Measurements from ENCODE around the gene CRISPLD2.

CRISPLD2 gene

DNA sequence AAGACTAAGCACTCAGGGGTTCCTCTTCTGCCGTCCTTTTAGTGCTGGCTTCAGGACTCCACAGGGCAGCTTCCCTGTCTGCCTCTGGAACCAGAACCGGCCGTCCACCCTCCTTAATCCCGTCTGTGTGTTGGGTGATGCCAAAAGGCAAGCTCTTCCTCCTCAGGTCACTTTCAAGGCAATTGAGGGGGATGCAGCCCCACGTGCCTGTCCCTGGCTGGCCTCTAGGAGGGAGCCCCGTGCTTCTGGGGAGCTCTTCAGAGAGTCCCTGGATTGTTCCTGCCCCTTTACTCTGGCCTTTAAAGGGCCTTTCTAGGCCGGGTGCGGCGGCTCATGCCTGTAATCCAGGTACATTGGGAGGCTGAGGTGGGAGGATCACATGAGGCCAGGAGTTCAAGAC, 77.1 kb downstream of the CRISPLD2 start:
- no peak for DNase-seq

DNA sequence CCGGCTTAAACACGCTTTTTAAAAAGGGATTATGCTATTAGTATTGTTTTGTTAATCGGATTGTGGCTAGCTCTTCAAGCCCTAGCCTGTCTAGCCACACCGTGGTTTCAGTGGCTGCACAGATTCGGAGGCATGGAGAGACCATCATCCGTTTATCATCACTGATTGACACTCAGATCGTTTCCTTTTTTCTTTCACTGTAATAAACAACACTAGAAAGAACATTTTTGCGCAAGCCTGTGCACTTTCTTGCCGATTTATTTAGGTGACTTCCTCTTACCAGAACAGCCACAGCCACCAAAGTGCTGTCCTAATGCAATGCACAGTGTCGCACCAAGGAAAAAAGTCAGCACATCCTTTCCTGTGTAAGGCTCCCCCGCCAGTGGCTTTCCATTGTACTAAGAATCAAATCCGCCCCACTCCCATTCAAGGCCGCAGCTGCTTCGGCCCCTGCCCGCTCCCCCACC, 78.2 kb downstream of the CRISPLD2 start:
- Mint-ChIP-seq H3K4me1 (no peaks in the 10 kb centered on the region), H3K36me3 (ENCODE audit: low read depth) (no peaks in the 10 kb centered on the region), H3K27me3 (peaks cover 1% of the 10 kb centered on the region), H3K4me3 (no peak overlapping the region), H3K9me3 (no peaks in the 10 kb centered on the region), H3K27ac (no peak overlapping the region)
- no peak for ATAC-seq
- no peak for DNase-seq

More for the DNA sequence above, 77.1 kb downstream of the CRISPLD2 start:
- no peak for ATAC-seq
- H3K27me3 Mint-ChIP-seq, result peaks cover 1% of the 10 kb centered on the region
- no peaks in the 10 kb centered on the region for H3K9me3 Mint-ChIP-seq
- no peaks in the 10 kb centered on the region for H3K36me3 Mint-ChIP-seq (ENCODE audit: low read depth)
- no peaks in the 10 kb centered on the region for H3K4me1 Mint-ChIP-seq
- H3K4me3 Mint-ChIP-seq, result no peak overlapping the region
- no peak overlapping the region for H3K27ac Mint-ChIP-seq

DNA sequence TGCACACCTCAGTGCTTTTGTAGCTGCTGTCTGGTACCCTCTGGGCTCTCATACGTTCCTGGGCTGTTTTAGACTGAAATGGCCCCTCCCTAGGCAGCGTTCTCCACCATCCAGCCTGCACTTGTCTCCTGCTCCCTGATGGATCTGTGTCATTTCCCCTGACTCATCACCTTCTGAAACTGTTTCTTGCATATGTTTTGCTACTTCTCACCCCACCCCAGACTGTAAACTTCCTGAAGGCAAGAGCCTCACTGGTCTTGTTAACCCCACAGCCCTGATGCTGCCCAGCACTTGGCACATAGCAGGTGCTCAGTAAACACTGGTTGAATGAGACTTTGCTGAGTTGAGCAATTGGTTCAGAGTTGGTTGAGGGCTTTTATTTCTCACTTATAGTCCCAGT, 78.7 kb downstream of the CRISPLD2 start:
- Mint-ChIP-seq H3K4me3 (no peak overlapping the region), H3K9me3 (no peaks in the 10 kb centered on the region), H3K4me1 (no peaks in the 10 kb centered on the region), H3K36me3 (ENCODE audit: low read depth) (no peaks in the 10 kb centered on the region), H3K27ac (no peak overlapping the region), H3K27me3 (peaks cover 1% of the 10 kb centered on the region)
- DNase-seq (no peak), ATAC-seq (peak; percentile 24)

DNA sequence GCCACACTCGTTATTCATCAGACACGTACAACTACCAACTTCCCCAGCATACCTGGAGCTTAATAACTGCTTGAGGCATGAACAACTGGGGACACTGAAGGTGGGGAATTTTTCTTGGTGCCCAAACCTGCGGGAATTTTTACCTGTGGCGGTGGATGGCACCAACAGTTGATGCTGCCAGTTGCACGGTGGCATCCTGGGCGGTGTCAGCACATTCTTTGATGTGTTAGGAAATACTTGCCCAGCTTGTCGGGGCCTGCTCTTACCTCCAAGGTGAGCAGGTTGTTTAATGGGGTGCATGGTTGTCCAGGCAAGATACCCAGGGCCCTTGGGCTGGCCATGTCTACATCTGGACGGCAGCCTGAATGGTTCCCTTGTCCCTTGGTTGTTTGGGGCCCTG, 79.6 kb downstream of the CRISPLD2 start:
- ATAC-seq (no peak), DNase-seq (no peak)
- H3K36me3 Mint-ChIP-seq (ENCODE audit: low read depth), result no peaks in the 10 kb centered on the region
- no peak overlapping the region for H3K4me3 Mint-ChIP-seq
- no peaks in the 10 kb centered on the region for H3K4me1 Mint-ChIP-seq
- H3K9me3 Mint-ChIP-seq, result no peaks in the 10 kb centered on the region
- H3K27me3 Mint-ChIP-seq, result peaks cover 1% of the 10 kb centered on the region
- H3K27ac Mint-ChIP-seq, result no peak overlapping the region

DNA sequence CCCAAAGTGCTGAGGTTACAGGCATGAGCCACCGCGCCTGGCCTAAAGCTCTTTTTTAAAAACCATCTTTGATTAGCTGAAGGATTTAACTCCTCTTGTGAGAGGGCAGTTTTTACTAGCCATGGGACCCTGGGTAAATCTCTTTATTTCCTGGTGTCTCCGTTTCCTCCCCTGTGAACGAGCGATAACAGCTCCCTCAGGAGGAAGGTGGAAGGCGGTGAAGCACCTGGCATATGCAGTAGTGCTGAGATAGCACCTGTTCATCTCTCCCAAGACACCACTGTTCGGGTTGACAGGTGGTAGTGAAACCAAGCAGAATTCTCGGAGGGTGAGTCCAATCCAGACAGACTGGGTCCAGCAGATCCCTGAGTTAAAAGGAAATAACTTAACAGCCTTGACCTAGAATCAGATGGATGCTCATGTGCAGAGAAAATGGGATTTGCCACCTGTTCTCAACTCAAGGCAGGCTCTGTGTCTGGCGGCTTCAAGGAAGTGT, 86.2 kb downstream of the CRISPLD2 start:
- no peaks in the 10 kb centered on the region for H3K27me3 Mint-ChIP-seq
- no peaks in the 10 kb centered on the region for H3K9me3 Mint-ChIP-seq
- no peaks in the 10 kb centered on the region for H3K36me3 Mint-ChIP-seq (ENCODE audit: low read depth)
- H3K4me1 Mint-ChIP-seq, result no peaks in the 10 kb centered on the region
- no peak overlapping the region for H3K4me3 Mint-ChIP-seq
- DNase-seq (no peak), ATAC-seq (no peak)
- no peak overlapping the region for H3K27ac Mint-ChIP-seq

DNA sequence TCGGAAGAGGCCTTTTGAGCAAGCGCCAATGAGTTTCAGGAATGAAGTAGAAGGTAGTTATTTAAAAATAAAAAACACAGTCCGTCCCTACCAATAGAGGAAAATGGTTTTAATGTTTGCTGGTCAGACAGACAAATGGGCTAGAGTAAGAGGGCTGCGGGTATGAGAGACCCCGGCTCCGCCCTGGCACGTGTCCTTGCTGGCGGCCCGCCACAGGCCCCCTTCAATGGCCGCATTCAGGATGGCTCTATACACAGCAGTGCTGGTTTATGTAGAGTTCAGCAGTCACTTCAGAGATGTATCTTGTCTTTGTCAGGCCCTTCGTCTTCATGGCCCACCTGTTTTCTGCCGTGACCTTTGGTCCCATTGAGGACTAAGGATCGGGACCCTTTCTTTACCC, 87.3 kb downstream of the CRISPLD2 start:
- no peak overlapping the region for H3K27ac Mint-ChIP-seq
- no peaks in the 10 kb centered on the region for H3K9me3 Mint-ChIP-seq
- no peak for ATAC-seq
- no peak overlapping the region for H3K4me3 Mint-ChIP-seq
- no peak for DNase-seq
- no peaks in the 10 kb centered on the region for H3K27me3 Mint-ChIP-seq
- no peaks in the 10 kb centered on the region for H3K36me3 Mint-ChIP-seq (ENCODE audit: low read depth)
- H3K4me1 Mint-ChIP-seq, result no peaks in the 10 kb centered on the region

DNA sequence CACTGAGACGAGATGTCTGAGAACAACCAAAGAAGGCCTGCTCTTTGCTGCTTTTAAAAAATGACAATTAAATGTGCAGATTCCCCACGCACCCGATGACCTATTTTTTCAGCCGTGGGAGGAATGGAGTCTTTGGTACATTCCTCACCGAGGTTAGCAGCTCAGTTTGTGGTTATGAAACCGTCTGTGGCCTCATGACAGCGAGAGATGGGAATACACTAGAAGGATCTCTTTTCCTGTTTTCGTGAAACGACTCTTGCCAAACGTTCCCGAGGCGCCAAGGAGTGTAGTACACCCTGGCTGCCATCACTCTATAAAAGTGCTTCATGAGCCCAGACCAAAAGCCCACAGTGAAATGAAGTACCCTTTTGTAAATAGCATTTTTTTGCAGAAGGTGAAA, 87.8 kb downstream of the CRISPLD2 start:
- no peak overlapping the region for H3K27ac Mint-ChIP-seq
- ATAC-seq (no peak), DNase-seq (no peak)
- no peaks in the 10 kb centered on the region for H3K36me3 Mint-ChIP-seq (ENCODE audit: low read depth)
- no peaks in the 10 kb centered on the region for H3K9me3 Mint-ChIP-seq
- H3K4me3 Mint-ChIP-seq, result no peak overlapping the region
- no peaks in the 10 kb centered on the region for H3K27me3 Mint-ChIP-seq
- H3K4me1 Mint-ChIP-seq, result no peaks in the 10 kb centered on the region

DNA sequence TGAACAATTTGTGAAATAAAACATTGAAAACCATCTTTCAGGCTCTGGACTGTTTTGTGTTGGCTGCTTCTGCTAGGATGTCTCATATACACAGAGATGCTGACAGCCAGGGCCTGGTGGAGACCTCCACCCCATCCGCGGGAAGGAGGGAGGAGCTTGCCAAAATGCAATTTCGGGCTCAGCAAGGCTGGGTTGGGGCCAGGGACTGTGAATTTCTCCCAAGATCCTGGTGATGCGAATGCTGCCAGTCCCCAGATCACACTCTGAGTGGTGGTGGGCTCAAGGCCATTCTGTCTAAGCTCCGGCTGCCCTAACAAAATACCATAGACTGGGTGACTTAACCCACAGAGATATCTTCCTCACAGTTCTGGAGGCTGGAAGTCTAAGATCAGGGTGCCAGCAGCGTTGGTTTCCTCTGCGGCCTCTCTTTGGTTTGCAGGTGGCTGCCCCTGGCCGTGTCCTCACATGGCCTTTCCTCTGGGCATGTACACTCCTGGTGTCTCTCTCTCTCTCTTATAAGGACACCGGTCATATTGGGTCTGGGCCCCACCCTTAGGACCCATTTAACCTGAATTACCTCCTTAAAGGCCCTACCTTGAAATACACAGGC, 89.8 kb downstream of the CRISPLD2 start:
- DNase-seq (no peak), ATAC-seq (no peak)
- H3K36me3 Mint-ChIP-seq (ENCODE audit: low read depth), result no peaks in the 10 kb centered on the region
- H3K27ac Mint-ChIP-seq, result no peak overlapping the region
- H3K4me1 Mint-ChIP-seq, result no peaks in the 10 kb centered on the region
- no peaks in the 10 kb centered on the region for H3K9me3 Mint-ChIP-seq
- H3K27me3 Mint-ChIP-seq, result peaks cover 5% of the 10 kb centered on the region
- H3K4me3 Mint-ChIP-seq, result no peak overlapping the region

DNA sequence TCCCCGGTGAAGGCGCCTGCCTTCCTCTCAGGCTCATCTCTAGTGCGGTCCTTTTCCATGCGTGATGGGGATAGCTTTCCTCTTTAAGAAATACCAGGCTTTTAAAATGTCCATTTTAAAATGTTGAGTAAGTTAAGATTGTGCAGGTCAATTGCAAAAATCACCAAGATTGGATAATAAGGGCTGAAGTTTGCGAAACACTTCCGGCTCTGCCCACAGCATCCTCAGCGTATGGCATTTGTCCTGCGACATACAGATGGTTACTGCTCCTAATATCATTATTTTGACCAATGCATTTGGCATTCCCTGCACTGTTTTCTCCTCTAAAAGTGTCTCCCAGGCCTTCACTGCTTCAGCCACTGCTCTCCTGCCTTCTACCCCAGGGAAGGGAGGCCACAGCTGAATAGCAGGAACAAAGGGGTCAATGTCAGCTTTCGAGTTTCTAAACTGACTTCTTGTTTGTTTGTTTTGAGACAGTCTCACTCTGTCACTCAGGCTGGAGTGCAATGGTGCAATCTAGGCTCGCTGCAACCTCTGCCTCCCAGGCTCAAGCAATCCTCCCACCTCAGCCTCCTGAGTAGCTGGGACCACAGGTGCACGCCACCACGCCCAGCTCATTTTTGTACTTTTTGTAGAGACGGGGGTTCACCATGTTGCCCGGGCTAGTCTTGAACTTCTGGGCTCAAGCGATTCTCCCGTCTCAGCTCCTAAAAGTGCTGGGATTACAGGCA, 91.9 kb downstream of the CRISPLD2 start:
- Mint-ChIP-seq H3K27me3 (peaks cover 10% of the 10 kb centered on the region), H3K27ac (no peak overlapping the region), H3K4me1 (no peaks in the 10 kb centered on the region), H3K9me3 (no peaks in the 10 kb centered on the region), H3K36me3 (ENCODE audit: low read depth) (no peaks in the 10 kb centered on the region), H3K4me3 (no peak overlapping the region)
- DNase-seq (no peak), ATAC-seq (no peak)

DNA sequence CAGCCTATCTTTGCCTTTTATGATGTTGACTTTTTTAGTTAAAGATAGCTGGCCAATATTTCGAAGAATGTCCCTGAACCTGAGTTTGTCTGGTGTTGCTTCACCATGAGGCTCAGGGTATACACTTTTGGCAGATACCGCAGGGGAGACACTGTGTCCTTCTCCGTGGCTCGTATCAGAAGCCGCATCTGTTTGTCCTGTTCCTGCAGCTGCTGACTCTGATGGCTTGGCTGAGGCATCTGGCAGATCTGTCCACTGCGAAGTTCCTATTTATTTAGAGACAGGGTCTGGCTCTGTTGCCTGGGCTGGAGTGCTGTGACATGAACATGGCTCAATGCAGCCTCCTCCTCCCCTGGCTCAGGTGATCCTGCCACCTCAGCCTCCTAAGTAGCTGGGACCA, 93.5 kb downstream of the CRISPLD2 start:
- no peak overlapping the region for H3K27ac Mint-ChIP-seq
- DNase-seq (no peak), ATAC-seq (no peak)
- H3K9me3 Mint-ChIP-seq, result no peaks in the 10 kb centered on the region
- H3K27me3 Mint-ChIP-seq, result peaks cover 11% of the 10 kb centered on the region
- H3K4me3 Mint-ChIP-seq, result no peak overlapping the region
- no peaks in the 10 kb centered on the region for H3K36me3 Mint-ChIP-seq (ENCODE audit: low read depth)
- H3K4me1 Mint-ChIP-seq, result no peaks in the 10 kb centered on the region

DNA sequence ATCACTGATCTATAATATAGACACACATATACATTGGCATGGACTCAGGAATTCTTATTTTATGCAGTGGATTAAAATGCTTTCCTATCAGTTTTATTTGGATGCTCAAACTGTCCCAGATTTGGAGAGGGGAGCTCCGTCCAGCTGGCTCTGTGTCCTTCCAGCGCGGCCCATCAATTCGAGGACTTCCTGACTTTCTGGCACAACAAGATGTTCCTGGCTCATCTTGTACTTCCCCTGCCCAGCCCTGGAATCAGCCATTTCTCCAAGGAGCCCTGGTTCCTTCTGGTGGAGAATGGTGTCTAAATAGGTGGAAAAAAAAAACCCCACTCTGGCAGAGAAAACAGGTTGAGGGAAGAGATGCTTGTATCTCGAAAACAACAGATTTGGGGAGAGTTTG, 94.5 kb downstream of the CRISPLD2 start:
- Mint-ChIP-seq H3K36me3 (ENCODE audit: low read depth) (no peaks in the 10 kb centered on the region), H3K4me1 (no peaks in the 10 kb centered on the region), H3K27ac (no peak overlapping the region), H3K27me3 (peaks cover 15% of the 10 kb centered on the region), H3K9me3 (no peaks in the 10 kb centered on the region), H3K4me3 (no peak overlapping the region)
- DNase-seq (no peak), ATAC-seq (no peak)

DNA sequence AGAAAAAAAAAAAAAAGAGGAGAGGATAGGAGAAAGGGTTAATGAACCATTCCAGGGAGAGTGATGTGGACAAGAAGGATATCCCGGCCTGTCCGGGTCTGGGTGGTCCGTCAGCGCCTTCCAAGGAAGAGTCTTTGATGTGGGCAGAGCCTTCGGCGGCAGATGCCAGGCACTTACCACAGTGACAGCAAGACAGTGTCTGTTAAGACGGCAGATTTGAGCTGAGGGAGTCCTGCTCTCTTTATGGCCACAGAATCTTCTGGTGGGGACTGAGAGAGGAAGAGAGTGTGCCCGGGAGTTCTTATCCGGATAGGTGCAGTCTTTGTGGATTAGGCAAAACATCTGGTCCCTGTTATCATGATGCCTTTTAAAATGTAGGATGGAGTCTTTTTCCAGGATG, 96.4 kb downstream of the CRISPLD2 start:
- H3K4me1 Mint-ChIP-seq, result no peaks in the 10 kb centered on the region
- no peak overlapping the region for H3K4me3 Mint-ChIP-seq
- no peaks in the 10 kb centered on the region for H3K36me3 Mint-ChIP-seq (ENCODE audit: low read depth)
- H3K27me3 Mint-ChIP-seq, result peaks cover 17% of the 10 kb centered on the region
- ATAC-seq (no peak), DNase-seq (no peak)
- H3K27ac Mint-ChIP-seq, result no peak overlapping the region
- no peaks in the 10 kb centered on the region for H3K9me3 Mint-ChIP-seq

DNA sequence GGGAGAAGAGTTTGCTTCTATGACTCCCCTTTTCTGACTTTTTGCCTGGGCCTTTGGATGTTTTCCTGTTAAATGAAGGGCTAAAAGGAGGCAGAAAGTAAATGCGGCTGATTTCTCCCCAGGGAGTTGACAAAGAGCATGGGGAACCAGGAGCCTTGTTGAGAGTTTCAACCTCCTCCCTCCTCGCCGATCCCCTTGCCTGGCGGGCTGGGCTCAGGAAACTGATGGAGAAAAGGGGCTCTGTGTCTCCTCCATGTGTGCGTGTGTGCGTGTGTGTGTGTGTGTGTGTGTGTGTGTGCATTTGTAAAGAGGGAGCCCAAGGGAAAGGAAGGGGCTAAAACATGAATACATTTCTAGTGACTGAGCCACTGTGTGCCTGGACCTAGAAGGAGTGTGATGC, 97.1 kb downstream of the CRISPLD2 start:
- H3K27me3 Mint-ChIP-seq, result peaks cover 17% of the 10 kb centered on the region
- no peak for ATAC-seq

DNA sequence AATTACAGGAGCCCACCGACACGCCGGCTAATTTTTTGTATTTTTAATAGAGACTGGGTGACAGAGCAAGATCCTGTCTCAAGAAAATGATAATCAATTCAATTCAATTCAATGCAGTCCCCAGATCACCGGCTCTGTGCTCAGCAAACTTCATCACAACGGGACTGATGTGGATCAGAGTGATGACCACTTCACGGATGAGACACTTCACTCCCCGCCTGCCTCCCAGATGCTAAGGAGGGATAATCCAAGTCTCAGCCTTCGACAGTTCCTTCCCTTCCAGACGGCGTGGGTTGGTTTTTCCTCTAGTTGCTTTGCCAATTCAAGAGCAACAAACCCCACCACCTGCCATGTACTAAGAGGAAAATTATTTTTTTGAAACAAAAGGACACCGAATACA, 97.7 kb downstream of the CRISPLD2 start:
- Mint-ChIP-seq H3K4me1 (no peaks in the 10 kb centered on the region), H3K4me3 (no peak overlapping the region), H3K36me3 (ENCODE audit: low read depth) (no peaks in the 10 kb centered on the region), H3K27me3 (peaks cover 17% of the 10 kb centered on the region), H3K27ac (no peak overlapping the region), H3K9me3 (no peaks in the 10 kb centered on the region)
- no peak for ATAC-seq
- no peak for DNase-seq

More for the DNA sequence above, 97.1 kb downstream of the CRISPLD2 start:
- no peak for DNase-seq
- H3K9me3 Mint-ChIP-seq, result no peaks in the 10 kb centered on the region
- no peak overlapping the region for H3K4me3 Mint-ChIP-seq
- H3K27ac Mint-ChIP-seq, result no peak overlapping the region
- no peaks in the 10 kb centered on the region for H3K36me3 Mint-ChIP-seq (ENCODE audit: low read depth)
- no peaks in the 10 kb centered on the region for H3K4me1 Mint-ChIP-seq

All from activated naive CD8-positive, alpha-beta T cell treated with anti-CD3 and anti-CD28 coated beads, Interleukin-2, amount 50 U/mL, for 24 hours (primary cell).